Mesothelial cell of epicardium (in vitro differentiated cells): Measurements from ENCODE around the gene SHROOM2. TPM values are rescaled to one million over a fixed set of nuclear protein-coding genes. Genes with fewer than 3 reads are reported as not detected.

Experiments used
- DNase-seq, 2 experiments: peaks; one replicate each; pipeline ENCODE4 v3.0.0; 2021; ENCODE audit warnings: low spot score in 2 of 2; ENCODE audit not compliant: unreplicated experiment in 2 of 2
- H3K27ac Mint-ChIP-seq: 2 replicates; pipeline ENCODE4 v1.8.0; 2021; ENCODE audit warnings: mixed read lengths
- H3K27me3 Mint-ChIP-seq: 2 replicates; pipeline ENCODE4 v1.8.0; 2021; ENCODE audit warnings: low read depth, mixed read lengths
- H3K36me3 Mint-ChIP-seq: 2 replicates; pipeline ENCODE4 v1.8.0; 2021; ENCODE audit warnings: mixed read lengths
- H3K4me1 Mint-ChIP-seq: 2 replicates; pipeline ENCODE4 v1.8.0; 2021; ENCODE audit warnings: mixed read lengths
- H3K4me3 Mint-ChIP-seq: 2 replicates; pipeline ENCODE4 v1.8.0; 2021; ENCODE audit warnings: mild to moderate bottlenecking, moderate library complexity, mixed read lengths
- H3K9me3 Mint-ChIP-seq: 2 replicates; pipeline ENCODE4 v1.8.0; 2021; ENCODE audit warnings: mixed read lengths
- CTCF ChIP-seq: fragments of 200-600 bp; sonication (generic); IDR thresholded peaks from one replicate; pipeline ENCODE4 v1.5.0; 2021; ENCODE audit warnings: antibody characterized with exemption; ENCODE audit not compliant: unreplicated experiment
- total RNA-seq: library from RNA; stranded (reverse); gene quantifications from 3 replicates; pipeline ENCODE4 v1.2.1, GENCODE V29; 2021

The SHROOM2 gene
- total RNA-seq, 1 donor from 2014 or later, result 13.5 TPM

GRCh38 chrX:9927698-9928482 lies 141.7 kb downstream of the SHROOM2 start:
- no peak for DNase-seq
- H3K9me3 Mint-ChIP-seq, result peaks cover 8% of the 10 kb centered on the region
- H3K27me3 Mint-ChIP-seq, result no peaks in the 10 kb centered on the region
- H3K4me3 Mint-ChIP-seq, result no peak overlapping the region
- H3K4me1 Mint-ChIP-seq, result peaks cover 12% of the 10 kb centered on the region
- H3K27ac Mint-ChIP-seq, result no peak overlapping the region
- H3K36me3 Mint-ChIP-seq, result no peaks in the 10 kb centered on the region
- TF ChIP-seq CTCF, result no peak

GRCh38 chrX:9935436-9935835 lies 149.2 kb downstream of the SHROOM2 start:
- Mint-ChIP-seq H3K4me3 (no peak overlapping the region), H3K27me3 (no peaks in the 10 kb centered on the region), H3K36me3 (peaks cover 10% of the 10 kb centered on the region), H3K9me3 (peaks cover 6% of the 10 kb centered on the region), H3K27ac (no peak overlapping the region), H3K4me1 (no peaks in the 10 kb centered on the region)
- no peak for DNase-seq
- no peak for TF ChIP-seq CTCF

- TF ChIP-seq CTCF, result no peak
- DNase-seq, result no peak
- H3K9me3 Mint-ChIP-seq, result peaks cover 7% of the 10 kb centered on the region
- H3K36me3 Mint-ChIP-seq, result peaks cover 13% of the 10 kb centered on the region
- no peaks in the 10 kb centered on the region for H3K27me3 Mint-ChIP-seq
- H3K4me3 Mint-ChIP-seq, result no peak overlapping the region
- H3K27ac Mint-ChIP-seq, result no peak overlapping the region
- no peaks in the 10 kb centered on the region for H3K4me1 Mint-ChIP-seq
Measured at GRCh38 chrX:9937761-9938160, 151.5 kb downstream of the SHROOM2 start.

- DNase-seq, result no peak
- no peak for TF ChIP-seq CTCF
- H3K36me3 Mint-ChIP-seq, result peaks cover 15% of the 10 kb centered on the region
- H3K27me3 Mint-ChIP-seq, result no peaks in the 10 kb centered on the region
- no peak overlapping the region for H3K27ac Mint-ChIP-seq
- H3K4me3 Mint-ChIP-seq, result no peak overlapping the region
- no peaks in the 10 kb centered on the region for H3K4me1 Mint-ChIP-seq
- peaks cover 11% of the 10 kb centered on the region for H3K9me3 Mint-ChIP-seq
Measured at GRCh38 chrX:9938516-9938915, 152.3 kb downstream of the SHROOM2 start.

GRCh38 chrX:9940421-9940820 lies 154.2 kb downstream of the SHROOM2 start:
- H3K27ac Mint-ChIP-seq, result no peak overlapping the region
- no peak for DNase-seq
- H3K27me3 Mint-ChIP-seq, result no peaks in the 10 kb centered on the region
- no peaks in the 10 kb centered on the region for H3K4me1 Mint-ChIP-seq
- H3K4me3 Mint-ChIP-seq, result no peak overlapping the region
- peaks cover 8% of the 10 kb centered on the region for H3K9me3 Mint-ChIP-seq
- H3K36me3 Mint-ChIP-seq, result peaks cover 16% of the 10 kb centered on the region
- no peak for TF ChIP-seq CTCF

- no peak for TF ChIP-seq CTCF
- no peak overlapping the region for H3K27ac Mint-ChIP-seq
Measured at GRCh38 chrX:9942086-9942485, 155.9 kb downstream of the SHROOM2 start.

More at GRCh38 chrX:9942086-9942485, 155.9 kb downstream of the SHROOM2 start:
- no peak overlapping the region for H3K4me3 Mint-ChIP-seq
- H3K27me3 Mint-ChIP-seq, result no peaks in the 10 kb centered on the region
- H3K9me3 Mint-ChIP-seq, result peaks cover 8% of the 10 kb centered on the region
- no peak for DNase-seq
- peaks cover 15% of the 10 kb centered on the region for H3K36me3 Mint-ChIP-seq
- H3K4me1 Mint-ChIP-seq, result no peaks in the 10 kb centered on the region
